Colonic mucosa (tissue), 4 donors: ENCODE measurements around the gene EXOC3. TPM values are rescaled to one million over a fixed set of nuclear protein-coding genes. Genes with fewer than 3 reads are reported as not detected.

Experiments used
- DNase-seq: peaks from one replicate; pipeline ENCODE4 v3.0.0-alpha.2; 2020
- H3K27ac ChIP-seq: fragments of 200-600 bp; one replicate; pipeline ENCODE4 v1.8.0; 2021
- H3K27me3 ChIP-seq: fragments of 200-600 bp; one replicate; pipeline ENCODE4 v1.8.0; 2021
- H3K36me3 ChIP-seq: fragments of 200-600 bp; one replicate; pipeline ENCODE4 v1.8.0; 2021
- H3K4me1 ChIP-seq: fragments of 200-600 bp; one replicate; pipeline ENCODE4 v1.8.0; 2021; ENCODE audit warnings: mild to moderate bottlenecking
- H3K4me3 ChIP-seq: fragments of 200-600 bp; one replicate; pipeline ENCODE4 v1.8.0; 2021
- H3K9ac ChIP-seq, 2 donors: one replicate each; pipeline ENCODE4 v1.7.0; 2013; ENCODE audit warnings: control low read depth in 2 of 2, low read depth in 2 of 2, low read length in 2 of 2
- H3K9me3 ChIP-seq: fragments of 200-600 bp; one replicate; pipeline ENCODE4 v1.8.0; 2021
- CTCF ChIP-seq: fragments of 200-600 bp; IDR thresholded peaks from one replicate; pipeline ENCODE4 v1.8.0; 2022; ENCODE audit warnings: antibody characterized with exemption, mild to moderate bottlenecking
- intact Hi-C: fragments of 100-400 bp; cut with DNase I; formaldehyde crosslinking; loops from one replicate; pipeline ENCODE4 v1.14.1; 2022
- total RNA-seq, 2 donors: library from RNA; stranded (reverse); fragmentation: NEBNext Ultra II Directional in 1 of 2; extraction: Animal tissue kit (Norgen Biotek cat#: 25700) in 1 of 2; gene quantifications; one replicate each; pipeline ENCODE4 v1.2.1, GENCODE V29; 2021
- donor health status: healthy.
- donor health status: DM: no; HTN: no; CAD: no.
- donor health status: DM: no; HTN: no; CAD: no.

EXOC3 gene
- total RNA-seq, 2 donors from 2014 or later: 52.0 to 58.7 TPM

- no peak overlapping the region for H3K4me3 ChIP-seq
- intact Hi-C loops: loop anchor here (5.0 kb wide), 1 partner anchor 104 kb away; the partner anchor contains the start of gene AHRR
- DNase-seq: no peak
- no peak overlapping the region for H3K9ac ChIP-seq
- no peak for TF ChIP-seq CTCF
- no peaks in the 10 kb centered on the region for H3K36me3 ChIP-seq
- no peaks in the 10 kb centered on the region for H3K9me3 ChIP-seq
- no peaks in the 10 kb centered on the region for H3K27me3 ChIP-seq
- no peaks in the 10 kb centered on the region for H3K4me1 ChIP-seq
- H3K27ac ChIP-seq: no peak overlapping the region
These were observed 16.5 kb upstream of the EXOC3 start for GRCh38 chr5:426392-426976.

- Histone ChIP-seq H3K27ac (no peak overlapping the region), H3K4me1 (no peaks in the 10 kb centered on the region), H3K27me3 (no peaks in the 10 kb centered on the region), H3K4me3 (no peak overlapping the region), H3K9ac (no peak overlapping the region), H3K9me3 (no peaks in the 10 kb centered on the region), H3K36me3 (no peaks in the 10 kb centered on the region)
- no peak for DNase-seq
- TF ChIP-seq CTCF: no peak
- intact Hi-C loops: loop anchor here (5.0 kb wide), 1 partner anchor 105 kb away; the partner anchor contains the start of gene AHRR
These were observed 15.4 kb upstream of the EXOC3 start for GRCh38 chr5:427415-428087.

GRCh38 chr5:428219-428618, 14.8 kb upstream of the EXOC3 start:
- Histone ChIP-seq H3K4me1 (no peaks in the 10 kb centered on the region), H3K9me3 (no peaks in the 10 kb centered on the region), H3K27me3 (no peaks in the 10 kb centered on the region), H3K4me3 (no peak overlapping the region), H3K36me3 (no peaks in the 10 kb centered on the region), H3K9ac (no peak overlapping the region), H3K27ac (no peak overlapping the region)
- no peak for DNase-seq
- intact Hi-C loops: loop anchor here (5.0 kb wide), 1 partner anchor 106 kb away; the partner anchor contains the start of gene AHRR
- no peak for TF ChIP-seq CTCF

GRCh38 chr5:428754-429452, 14.1 kb upstream of the EXOC3 start:
- no peaks in the 10 kb centered on the region for H3K9me3 ChIP-seq
- H3K9ac ChIP-seq: no peak overlapping the region
- no peak overlapping the region for H3K4me3 ChIP-seq
- H3K4me1 ChIP-seq: no peaks in the 10 kb centered on the region
- no peaks in the 10 kb centered on the region for H3K27me3 ChIP-seq
- H3K27ac ChIP-seq: no peak overlapping the region
- H3K36me3 ChIP-seq: no peaks in the 10 kb centered on the region
- intact Hi-C loops: loop anchor here (5.0 kb wide), 1 partner anchor 107 kb away; the partner anchor contains the start of gene AHRR
- DNase-seq: no peak
- no peak for TF ChIP-seq CTCF

GRCh38 chr5:429453-430188, 13.4 kb upstream of the EXOC3 start:
- no peaks in the 10 kb centered on the region for H3K27me3 ChIP-seq
- H3K4me1 ChIP-seq: no peaks in the 10 kb centered on the region
- no peaks in the 10 kb centered on the region for H3K9me3 ChIP-seq
- no peaks in the 10 kb centered on the region for H3K36me3 ChIP-seq
- TF ChIP-seq CTCF: no peak
- H3K27ac ChIP-seq: no peak overlapping the region
- no peak for DNase-seq
- H3K9ac ChIP-seq: peak overlapping the region in 1 of 2 donors; percentile 34
- H3K4me3 ChIP-seq: no peak overlapping the region
- intact Hi-C loops: loop anchor here (5.0 kb wide), 1 partner anchor 107 kb away; the partner anchor contains the start of gene AHRR
